Skin of body (tissue), 2 donors: Measurements from ENCODE around the gene TRIM73. TPM values are rescaled to one million over a fixed set of nuclear protein-coding genes. Genes with fewer than 3 reads are reported as not detected.
"Not testable (repeated sequence)": the region's sequence is repeated elsewhere in the genome, so short reads cannot be mapped to it uniquely, and the experiment has no call there.

Source experiments
- DNase-seq: peaks from one replicate; lab custom pipeline; 2025; lab: John Stamatoyannopoulos, UW
- total RNA-seq: library from RNA; depleted of rRNA; stranded (reverse); fragments of >200 nt; gene quantifications from one replicate; pipeline ENCODE4 v1.2.3, GENCODE V29; 2014

TRIM73 gene
- total RNA-seq: 1.7 TPM

DNA sequence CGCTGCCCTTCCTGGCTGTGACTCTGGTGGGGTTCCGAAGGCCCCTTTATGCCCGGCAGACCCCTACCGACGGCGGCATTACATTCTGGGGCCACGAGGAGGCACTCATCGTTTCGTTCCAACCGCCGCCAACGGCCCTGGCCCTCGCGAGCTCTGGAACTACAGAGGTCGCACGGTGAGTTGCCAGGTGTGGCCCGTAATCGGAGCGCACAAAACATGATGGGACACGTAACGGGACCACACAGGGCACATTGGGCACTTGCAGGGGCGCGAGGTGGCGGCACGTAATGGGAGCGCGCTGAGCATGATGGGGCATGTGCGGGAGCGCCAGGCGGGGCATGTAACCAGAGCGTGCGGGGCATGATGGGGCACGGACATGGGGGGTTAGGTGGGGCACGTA lies at the start of gene TRIM73:
TRIM73 (plus strand) TSS at position 301 of the 400 bp plus-strand sequence. CDS start 3,305 bp downstream, outside the sequence.
- DNase-seq: not testable (repeated sequence)

DNA sequence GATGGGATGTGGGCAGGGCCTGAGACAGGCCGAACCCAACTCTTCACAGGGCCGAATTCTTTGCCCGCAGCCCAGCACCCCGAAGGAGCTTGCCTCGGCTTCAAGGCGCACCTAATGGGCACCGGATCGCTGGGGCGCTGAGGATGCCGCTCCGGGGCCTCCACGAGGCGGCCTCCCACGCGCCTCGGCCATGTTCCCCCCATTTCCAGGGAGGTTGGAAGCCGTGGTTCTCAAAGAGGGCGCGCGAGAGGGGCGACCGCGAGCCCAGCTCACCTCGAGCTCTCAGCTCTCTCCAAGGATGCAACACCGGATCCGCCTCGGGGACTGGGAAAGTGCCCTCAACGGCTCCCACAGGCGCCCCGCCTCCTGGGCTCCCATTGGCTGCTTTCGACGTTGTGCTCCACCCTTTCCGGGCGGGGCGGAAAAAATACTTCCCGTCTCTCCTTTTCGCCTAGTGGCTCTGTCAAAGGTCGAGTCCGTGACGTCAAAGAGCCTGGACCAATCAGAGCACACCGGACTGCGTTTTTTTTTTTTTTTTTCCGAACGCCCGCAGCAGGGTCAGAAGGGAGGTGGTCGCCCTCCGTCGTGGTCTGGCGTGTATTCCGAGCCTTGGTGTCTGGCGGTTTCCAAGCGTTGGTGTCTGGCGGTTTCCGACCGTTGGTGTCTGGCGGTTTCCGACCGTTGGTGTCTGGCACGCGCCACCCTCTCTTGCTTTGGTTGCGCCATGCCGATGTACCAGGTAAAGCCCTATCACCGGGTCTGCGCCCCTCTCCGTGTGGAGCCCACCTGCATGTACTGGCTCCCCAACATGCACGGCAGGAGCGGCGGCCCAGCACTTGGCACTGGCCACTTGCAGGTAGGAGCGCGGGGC lies 36.5 kb upstream of the TRIM73 start:
- DNase-seq: not testable (repeated sequence)

DNA sequence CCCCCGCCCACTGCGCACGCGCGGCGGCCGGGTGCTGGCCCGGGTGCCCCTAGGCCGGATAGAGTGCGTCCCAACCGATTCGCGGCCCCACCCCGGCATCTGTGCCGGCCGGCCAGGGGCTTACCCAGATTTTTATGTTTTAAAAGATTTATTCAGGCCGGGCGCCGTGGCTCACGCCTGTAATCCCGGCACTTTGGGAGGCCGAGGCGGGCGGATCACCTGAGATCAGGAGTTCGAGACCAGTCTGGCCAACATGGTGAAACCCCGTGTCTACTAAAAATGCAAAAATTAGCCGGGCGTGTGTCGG lies 35.9 kb upstream of the TRIM73 start:
- not testable (repeated sequence) for DNase-seq

DNA sequence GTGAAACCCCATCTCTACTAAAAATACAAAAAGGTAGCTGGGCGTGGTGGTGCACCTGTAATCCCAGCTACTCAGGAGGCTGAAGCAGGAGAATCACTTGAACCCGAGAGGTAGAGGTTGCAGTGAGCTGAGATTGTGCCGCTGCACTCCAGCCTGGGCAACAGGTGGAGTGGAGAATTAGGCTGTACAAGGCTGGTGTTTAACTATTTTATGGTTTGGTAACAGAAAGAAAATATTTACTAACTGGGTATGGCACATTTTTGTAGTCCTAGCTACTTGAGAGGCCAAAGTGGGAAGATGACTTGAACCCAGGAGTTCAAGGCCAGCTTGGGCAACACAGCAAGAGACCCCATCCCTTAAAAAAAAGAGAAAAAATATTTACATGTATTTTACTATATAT lies 31.4 kb upstream of the TRIM73 start:
- DNase-seq: not testable (repeated sequence)

- DNase-seq: not testable (repeated sequence)
These were observed 28.8 kb upstream of the TRIM73 start for GRCh38 chr7:75366643-75367042.

- not testable (repeated sequence) for DNase-seq
These were observed 28.1 kb upstream of the TRIM73 start for GRCh38 chr7:75367313-75367712.

DNA sequence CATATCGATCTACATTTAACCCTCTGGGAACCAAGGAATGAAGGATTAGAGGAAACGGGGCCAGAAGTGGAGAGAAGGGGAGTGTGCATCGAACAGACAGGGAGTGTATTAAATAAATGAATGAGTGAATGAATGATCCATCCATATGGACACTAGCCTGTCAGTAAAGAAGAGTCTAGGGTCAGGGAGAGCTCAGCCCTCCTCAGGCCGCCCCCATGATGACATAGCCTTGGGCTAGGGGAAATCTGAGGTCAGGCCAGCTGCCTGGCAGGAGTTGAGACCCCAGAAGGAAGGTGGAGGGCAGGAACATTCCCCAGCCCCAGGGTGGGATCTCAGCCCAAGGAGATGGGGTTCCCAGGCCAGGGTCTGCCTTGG lies 21.3 kb upstream of the TRIM73 start:
- DNase-seq: not testable (repeated sequence)

DNA sequence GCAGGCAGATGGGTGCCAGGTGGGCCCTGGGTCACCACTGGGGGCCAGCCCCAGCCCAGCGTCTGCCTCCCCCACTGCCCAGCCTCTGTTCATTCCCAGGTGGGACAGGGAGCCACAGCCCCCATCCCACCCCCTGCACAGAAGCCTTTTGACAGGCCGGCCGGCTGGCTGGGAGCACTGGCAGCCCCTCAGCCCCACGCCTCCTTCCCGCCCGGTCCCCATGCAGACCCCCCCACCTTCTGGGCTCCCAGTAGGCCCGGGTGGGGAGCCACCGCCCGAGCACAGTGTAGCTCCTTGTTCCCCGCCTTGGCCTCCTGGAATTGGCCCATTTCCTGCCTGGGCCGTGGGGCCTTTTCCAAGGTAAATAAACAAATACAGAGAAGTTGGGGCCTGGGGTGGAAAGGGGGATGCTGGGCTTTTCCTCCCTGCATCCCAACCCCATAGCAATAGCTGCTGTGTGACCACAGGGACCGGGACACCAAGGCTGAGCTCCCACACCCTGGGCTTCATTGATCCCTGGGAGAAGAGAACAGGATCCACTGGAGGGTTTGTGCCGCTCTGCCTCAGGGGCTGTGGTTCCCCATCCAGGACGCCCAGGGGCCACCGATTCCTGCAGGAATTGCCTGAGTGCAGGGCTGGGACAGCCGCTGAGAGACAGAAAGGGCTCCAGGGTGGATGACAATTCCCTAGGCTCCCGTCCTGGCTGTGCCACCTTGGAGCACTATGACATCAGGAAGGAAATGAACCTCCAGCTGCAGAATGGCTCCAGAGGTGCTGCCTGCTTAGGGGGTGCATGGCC lies 20.7 kb upstream of the TRIM73 start:
- not testable (repeated sequence) for DNase-seq

- DNase-seq: not testable (repeated sequence)
These were observed 2.2 kb upstream of the TRIM73 start for GRCh38 chr7:75393194-75393593.

- DNase-seq: not testable (repeated sequence)
These were observed 2.4 kb downstream of the TRIM73 start for GRCh38 chr7:75397865-75398264.

GRCh38 chr7:75398771-75399700 lies 3.6 kb downstream of the TRIM73 start:
- DNase-seq: not testable (repeated sequence)

GRCh38 chr7:75400575-75400974 lies 5.1 kb downstream of the TRIM73 start:
- not testable (repeated sequence) for DNase-seq

- DNase-seq: not testable (repeated sequence)
These were observed 8.3 kb downstream of the TRIM73 start for GRCh38 chr7:75403455-75404443.

GRCh38 chr7:75404663-75405062 lies 9.2 kb downstream of the TRIM73 start:
- DNase-seq: not testable (repeated sequence)

- DNase-seq: not testable (repeated sequence)
These were observed 14.7 kb downstream of the TRIM73 start for GRCh38 chr7:75409880-75410822.

DNA sequence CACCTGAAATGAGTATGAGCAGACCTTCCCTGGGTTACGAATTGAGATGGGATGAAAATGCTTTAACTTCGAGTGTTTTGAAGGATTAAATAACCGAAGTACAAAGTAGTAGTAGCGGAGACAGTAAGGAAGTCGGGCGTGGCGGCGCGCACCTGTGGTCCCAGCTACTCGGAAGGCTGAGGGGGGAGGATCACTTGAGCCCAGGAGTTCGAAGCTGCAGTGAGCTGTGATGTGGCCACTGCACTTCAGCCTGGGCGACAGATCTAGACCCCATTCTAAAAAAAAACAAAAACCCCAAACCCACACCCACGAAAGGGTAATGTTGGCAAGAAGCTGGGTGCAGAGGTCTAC lies 15.4 kb downstream of the TRIM73 start:
- DNase-seq: not testable (repeated sequence)

- DNase-seq: not testable (repeated sequence)
These were observed 18.8 kb downstream of the TRIM73 start for GRCh38 chr7:75414204-75414603.

- not testable (repeated sequence) for DNase-seq
These were observed 19.4 kb downstream of the TRIM73 start for GRCh38 chr7:75414708-75415427.
